Endothelial cell (in vitro differentiated cells): Measurements from ENCODE around the gene ZNF280B. TPM values are rescaled to one million over a fixed set of nuclear protein-coding genes. Genes with fewer than 3 reads are reported as not detected.
"Not testable (repeated sequence)": the region's sequence is repeated elsewhere in the genome, so short reads cannot be mapped to it uniquely, and the experiment has no call there.

Experiments
- DNase-seq: peaks from one replicate; pipeline ENCODE4 v3.0.0; 2021; ENCODE audit warnings: low spot score
- H3K27ac Mint-ChIP-seq: one replicate; pipeline ENCODE4 v1.8.0; 2021; ENCODE audit warnings: mixed read lengths, inconsistent platforms; ENCODE audit not compliant: unreplicated experiment
- H3K27me3 Mint-ChIP-seq: one replicate; pipeline ENCODE4 v1.8.0; 2021; ENCODE audit warnings: mild to moderate bottlenecking, moderate library complexity, mixed read lengths, inconsistent platforms; ENCODE audit not compliant: unreplicated experiment
- H3K36me3 Mint-ChIP-seq: one replicate; pipeline ENCODE4 v1.8.0; 2021; ENCODE audit warnings: mild to moderate bottlenecking, low read depth, mixed read lengths, inconsistent platforms; ENCODE audit not compliant: unreplicated experiment
- H3K4me1 Mint-ChIP-seq: one replicate; pipeline ENCODE4 v1.8.0; 2021; ENCODE audit warnings: mild to moderate bottlenecking, mixed read lengths, inconsistent platforms; ENCODE audit not compliant: unreplicated experiment
- H3K4me3 Mint-ChIP-seq: one replicate; pipeline ENCODE4 v1.8.0; 2021; ENCODE audit warnings: mild to moderate bottlenecking, mixed read lengths, inconsistent platforms; ENCODE audit not compliant: unreplicated experiment
- H3K9me3 Mint-ChIP-seq: one replicate; pipeline ENCODE4 v1.8.0; 2021; ENCODE audit warnings: mixed read lengths, inconsistent platforms; ENCODE audit not compliant: unreplicated experiment
- CTCF ChIP-seq: fragments of 200-600 bp; sonication (generic); IDR thresholded peaks from one replicate; pipeline ENCODE4 v1.5.0; 2021; ENCODE audit warnings: antibody characterized with exemption; ENCODE audit not compliant: unreplicated experiment
- total RNA-seq: library from RNA; stranded (reverse); fragmentation: NEBNext Ultra II Directional; extraction: Animal tissue kit (Norgen Biotek cat#: 25700); gene quantifications from one replicate; pipeline ENCODE4 v1.2.1, GENCODE V29; 2021; ENCODE audit not compliant: unreplicated experiment

Gene ZNF280B
- total RNA-seq, 1 donor from 2014 or later: 6.8 TPM

GRCh38 chr22:22480940-22481339 lies 27.6 kb downstream of the ZNF280B start:
- peaks cover 8% of the 10 kb centered on the region for H3K4me1 Mint-ChIP-seq
- H3K27ac Mint-ChIP-seq: no peak overlapping the region
- peaks cover 2% of the 10 kb centered on the region for H3K27me3 Mint-ChIP-seq

GRCh38 chr22:22479999-22480532 lies 28.5 kb downstream of the ZNF280B start:
- no peak overlapping the region for H3K4me3 Mint-ChIP-seq
- H3K36me3 Mint-ChIP-seq: no peaks in the 10 kb centered on the region
- no peak for DNase-seq
- no peak for TF ChIP-seq CTCF
- peaks cover 2% of the 10 kb centered on the region for H3K27me3 Mint-ChIP-seq
- H3K9me3 Mint-ChIP-seq: no peaks in the 10 kb centered on the region
- H3K4me1 Mint-ChIP-seq: peaks cover 8% of the 10 kb centered on the region
- H3K27ac Mint-ChIP-seq: no peak overlapping the region

More at GRCh38 chr22:22480940-22481339, 27.6 kb downstream of the ZNF280B start:
- Mint-ChIP-seq H3K4me3 (no peak overlapping the region), H3K36me3 (no peaks in the 10 kb centered on the region), H3K9me3 (no peaks in the 10 kb centered on the region)
- no peak for TF ChIP-seq CTCF
- no peak for DNase-seq

GRCh38 chr22:22479116-22479515 lies 29.4 kb downstream of the ZNF280B start:
- Mint-ChIP-seq H3K4me1 (peaks cover 2% of the 10 kb centered on the region), H3K4me3 (no peak overlapping the region), H3K27ac (no peak overlapping the region), H3K27me3 (peaks cover 2% of the 10 kb centered on the region), H3K36me3 (no peaks in the 10 kb centered on the region), H3K9me3 (no peaks in the 10 kb centered on the region)
- TF ChIP-seq CTCF: no peak
- no peak for DNase-seq

GRCh38 chr22:22478470-22478869 lies 30.1 kb downstream of the ZNF280B start:
- H3K4me1 Mint-ChIP-seq: peaks cover 2% of the 10 kb centered on the region
- peaks cover 2% of the 10 kb centered on the region for H3K27me3 Mint-ChIP-seq
- no peak for TF ChIP-seq CTCF
- no peaks in the 10 kb centered on the region for H3K36me3 Mint-ChIP-seq
- no peak overlapping the region for H3K27ac Mint-ChIP-seq
- H3K9me3 Mint-ChIP-seq: no peaks in the 10 kb centered on the region
- H3K4me3 Mint-ChIP-seq: no peak overlapping the region
- no peak for DNase-seq

GRCh38 chr22:22474733-22475132 lies 33.8 kb downstream of the ZNF280B start:
- Mint-ChIP-seq H3K9me3 (no peaks in the 10 kb centered on the region), H3K4me3 (no peak overlapping the region), H3K27me3 (no peaks in the 10 kb centered on the region), H3K4me1 (no peaks in the 10 kb centered on the region), H3K27ac (no peak overlapping the region), H3K36me3 (no peaks in the 10 kb centered on the region)
- no peak for TF ChIP-seq CTCF
- DNase-seq: no peak

- not testable (repeated sequence) for H3K9me3 Mint-ChIP-seq, H3K27me3 Mint-ChIP-seq, DNase-seq, H3K27ac Mint-ChIP-seq, H3K4me1 Mint-ChIP-seq, H3K36me3 Mint-ChIP-seq, H3K4me3 Mint-ChIP-seq
Observed at GRCh38 chr22:22471104-22471503, 37.4 kb downstream of the ZNF280B start.
